Activated CD8-positive, alpha-beta T cell treated with anti-CD3 and anti-CD28 coated beads for 36 hours (primary cell): ENCODE data around the gene LRMDA. TPM values are rescaled to one million over a fixed set of nuclear protein-coding genes. Genes with fewer than 3 reads are reported as not detected.

Experiments
- ATAC-seq: fragments of 200-7000 bp; cut with Tn5 transposase; one replicate; pipeline ENCODE4 v1.10.0; 2021; ENCODE audit warnings: mild to moderate bottlenecking, moderate library complexity
- CTCF ChIA-PET: fragments of 350-600 bp; sonication (Branson Sonifier 250); formaldehyde crosslinking; loops from one replicate; lab custom pipeline; 2021; ENCODE audit warnings: antibody characterized with exemption; lab: Charles Lee
- POLR2A ChIA-PET: fragments of 350-600 bp; sonication (Branson Sonifier 250); formaldehyde crosslinking; loops from one replicate; lab custom pipeline; 2021; ENCODE audit warnings: antibody characterized with exemption; lab: Charles Lee
- DNase-seq: peaks from one replicate; pipeline ENCODE4 v3.0.0-alpha.2; 2020
- H3K27ac Mint-ChIP-seq: one replicate; pipeline ENCODE4 v1.8.0; 2021; ENCODE audit warnings: mild to moderate bottlenecking, mixed read lengths
- H3K27me3 Mint-ChIP-seq: one replicate; pipeline ENCODE4 v1.8.0; 2021; ENCODE audit warnings: mixed read lengths
- H3K36me3 Mint-ChIP-seq: one replicate; pipeline ENCODE4 v1.8.0; 2021; ENCODE audit warnings: low read depth, mixed read lengths
- H3K4me1 Mint-ChIP-seq: one replicate; pipeline ENCODE4 v1.8.0; 2021; ENCODE audit warnings: low read depth, mixed read lengths
- H3K4me3 Mint-ChIP-seq: one replicate; pipeline ENCODE4 v1.8.0; 2021; ENCODE audit warnings: mild to moderate bottlenecking, moderate library complexity, mixed read lengths
- H3K9me3 Mint-ChIP-seq: one replicate; pipeline ENCODE4 v1.8.0; 2021; ENCODE audit warnings: mixed read lengths
- CTCF ChIP-seq: fragments of 200-600 bp; IDR thresholded peaks from one replicate; pipeline ENCODE4 v1.8.0; 2022; ENCODE audit warnings: antibody characterized with exemption, mild to moderate bottlenecking
- intact Hi-C: fragments of 100-400 bp; cut with micrococcal nuclease; formaldehyde crosslinking; loops from one replicate; pipeline ENCODE4 v1.10.0; 2022
- total RNA-seq, 2 experiments: library from RNA; stranded (reverse); gene quantifications; one replicate each; pipeline ENCODE4 v1.2.3, GENCODE V29; 2021

Gene LRMDA
- total RNA-seq, 2 experiments from 2014 or later = not detected

- DNase-seq (no peak), ATAC-seq (no peak)
- CTCF ChIA-PET = interaction anchor here (1.1 kb wide), 1 partner anchor 183 kb away, joined by 3 read pairs; no protein-coding TSS in a partner anchor
- H3K9me3 Mint-ChIP-seq = no peaks in the 10 kb centered on the region
- H3K4me3 Mint-ChIP-seq = no peak overlapping the region
- H3K27ac Mint-ChIP-seq = no peak overlapping the region
- intact Hi-C loops = no loop called here
- no peaks in the 10 kb centered on the region for H3K36me3 Mint-ChIP-seq
- POLR2A ChIA-PET = no interaction called here
- no peak for TF ChIP-seq CTCF
- peaks cover 2% of the 10 kb centered on the region for H3K27me3 Mint-ChIP-seq
- no peaks in the 10 kb centered on the region for H3K4me1 Mint-ChIP-seq
Observed at GRCh38 chr10:76554033-76554408, 1122.6 kb downstream of the LRMDA start.

- no peak for ATAC-seq
- intact Hi-C loops = no loop called here
- DNase-seq = no peak
- H3K27ac Mint-ChIP-seq = no peak overlapping the region
- no peaks in the 10 kb centered on the region for H3K9me3 Mint-ChIP-seq
- no peaks in the 10 kb centered on the region for H3K36me3 Mint-ChIP-seq
- H3K4me1 Mint-ChIP-seq = no peaks in the 10 kb centered on the region
- H3K4me3 Mint-ChIP-seq = no peak overlapping the region
- POLR2A ChIA-PET = no interaction called here
- TF ChIP-seq CTCF = no peak
- H3K27me3 Mint-ChIP-seq = no peaks in the 10 kb centered on the region
- CTCF ChIA-PET = no interaction called here
Observed at GRCh38 chr10:76554478-76554877, 1123.1 kb downstream of the LRMDA start.

GRCh38 chr10:76555067-76555670, 1123.7 kb downstream of the LRMDA start:
- H3K36me3 Mint-ChIP-seq = no peaks in the 10 kb centered on the region
- H3K4me3 Mint-ChIP-seq = no peak overlapping the region
- no peaks in the 10 kb centered on the region for H3K27me3 Mint-ChIP-seq
- ChIA-PET POLR2A (no interaction called here), CTCF (interaction anchor here (0.8 kb wide), 1 partner anchor 10 kb away, joined by 3 read pairs; no protein-coding TSS in a partner anchor)
- no peak for TF ChIP-seq CTCF
- intact Hi-C loops = no loop called here
- no peak overlapping the region for H3K27ac Mint-ChIP-seq
- no peaks in the 10 kb centered on the region for H3K9me3 Mint-ChIP-seq
- ATAC-seq = no peak
- no peaks in the 10 kb centered on the region for H3K4me1 Mint-ChIP-seq
- no peak for DNase-seq

GRCh38 chr10:76557366-76557765, 1125.9 kb downstream of the LRMDA start:
- Mint-ChIP-seq H3K27ac (no peak overlapping the region), H3K27me3 (no peaks in the 10 kb centered on the region), H3K9me3 (no peaks in the 10 kb centered on the region), H3K4me3 (no peak overlapping the region), H3K4me1 (no peaks in the 10 kb centered on the region), H3K36me3 (no peaks in the 10 kb centered on the region)
- ATAC-seq = no peak
- no peak for DNase-seq
- TF ChIP-seq CTCF = no peak
- intact Hi-C loops = no loop called here
- POLR2A ChIA-PET = no interaction called here
- CTCF ChIA-PET = no interaction called here

GRCh38 chr10:76558586-76558985, 1127.2 kb downstream of the LRMDA start:
- ChIA-PET POLR2A (interaction anchor here (0.5 kb wide), 1 partner anchor 164 kb away, joined by 3 read pairs; no protein-coding TSS in a partner anchor), CTCF (no interaction called here)
- H3K36me3 Mint-ChIP-seq = no peaks in the 10 kb centered on the region
- H3K9me3 Mint-ChIP-seq = no peaks in the 10 kb centered on the region
- no peak overlapping the region for H3K4me3 Mint-ChIP-seq
- no peak overlapping the region for H3K27ac Mint-ChIP-seq
- DNase-seq (no peak), ATAC-seq (no peak)
- no peaks in the 10 kb centered on the region for H3K4me1 Mint-ChIP-seq
- no peak for TF ChIP-seq CTCF
- intact Hi-C loops = no loop called here
- no peaks in the 10 kb centered on the region for H3K27me3 Mint-ChIP-seq
